Anterior cingulate cortex (tissue), 58 donors: ENCODE data around the gene PDIA6.
"Not testable (repeated sequence)": the region's sequence is repeated elsewhere in the genome, so short reads cannot be mapped to it uniquely, and the experiment has no call there.

ENCODE experiments used
- DNase-seq, 58 donors: peaks; one replicate each; lab custom pipeline; 2025; lab: John Stamatoyannopoulos, UW

The PDIA6 gene

GRCh38 chr2:10813163-10814138 lies 866 bp upstream of the PDIA6 start:
- not testable (repeated sequence) for DNase-seq

DNA sequence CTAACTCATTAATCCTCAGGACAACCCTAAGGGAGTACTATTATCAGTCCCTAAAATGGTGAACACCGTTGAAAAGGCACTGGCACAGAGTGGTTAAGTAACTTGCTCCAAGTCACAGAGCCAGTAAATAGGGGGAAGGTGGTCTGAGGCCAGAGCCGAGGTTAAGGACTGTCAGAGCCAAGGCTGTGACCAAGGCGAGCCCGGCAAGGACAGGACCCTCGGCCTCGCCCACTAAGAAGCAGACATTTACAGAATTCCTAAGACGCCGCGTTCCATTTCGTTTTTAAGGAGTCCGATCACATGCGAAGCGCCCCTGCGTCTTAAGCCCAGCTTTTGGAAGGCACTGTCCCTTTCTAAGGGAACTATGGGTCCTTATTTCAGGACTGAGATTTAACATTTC lies 1.1 kb downstream of the PDIA6 start:
- DNase-seq = no peak

DNA sequence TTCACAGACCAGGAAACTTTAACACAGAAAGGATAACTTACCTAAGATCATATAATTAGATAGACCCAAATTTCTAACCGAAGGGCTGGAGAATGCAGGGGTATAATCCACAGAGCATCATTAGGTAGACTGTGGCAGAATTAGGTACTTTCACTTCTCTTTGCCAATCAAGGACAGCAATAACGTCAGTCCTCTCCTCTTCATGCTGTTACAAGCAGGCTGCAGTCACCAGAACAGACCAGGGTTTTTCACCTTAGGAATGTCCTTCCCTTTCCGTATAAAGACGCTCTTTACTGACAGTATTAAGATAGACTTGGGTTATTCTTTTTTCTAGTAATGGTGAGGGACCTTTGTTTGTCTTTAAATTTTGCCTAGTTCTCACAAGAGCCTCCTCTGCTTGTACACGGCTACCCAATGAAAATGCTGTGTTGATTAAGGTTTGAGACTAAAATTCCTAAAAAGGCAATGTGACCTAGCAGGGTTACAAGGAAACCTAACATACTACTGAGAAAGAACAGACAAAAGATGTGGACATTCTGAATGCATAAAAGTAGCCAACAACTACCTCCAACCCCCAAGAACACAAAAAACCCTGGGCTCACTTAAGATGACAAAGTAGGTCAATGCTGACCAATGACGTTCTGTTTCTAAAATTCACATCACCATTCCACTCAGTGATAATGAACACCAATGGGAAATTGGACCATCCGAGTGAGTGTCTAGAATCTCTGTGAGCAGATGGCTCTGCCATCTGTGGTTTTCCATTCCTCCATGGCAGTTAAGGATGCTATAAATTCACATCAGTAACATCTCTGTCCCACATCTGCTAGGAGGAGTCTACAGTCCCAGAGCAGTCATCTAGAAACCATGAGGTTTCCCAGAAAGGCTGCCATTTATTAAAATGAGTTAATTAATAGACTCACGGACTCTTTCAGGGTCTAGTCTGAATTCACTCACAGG lies 2.1 kb downstream of the PDIA6 start:
- DNase-seq = peak in 2 of 58 donors; percentile 26 to 47

GRCh38 chr2:10806543-10806942 lies 6.0 kb downstream of the PDIA6 start:
- no peak for DNase-seq

DNA sequence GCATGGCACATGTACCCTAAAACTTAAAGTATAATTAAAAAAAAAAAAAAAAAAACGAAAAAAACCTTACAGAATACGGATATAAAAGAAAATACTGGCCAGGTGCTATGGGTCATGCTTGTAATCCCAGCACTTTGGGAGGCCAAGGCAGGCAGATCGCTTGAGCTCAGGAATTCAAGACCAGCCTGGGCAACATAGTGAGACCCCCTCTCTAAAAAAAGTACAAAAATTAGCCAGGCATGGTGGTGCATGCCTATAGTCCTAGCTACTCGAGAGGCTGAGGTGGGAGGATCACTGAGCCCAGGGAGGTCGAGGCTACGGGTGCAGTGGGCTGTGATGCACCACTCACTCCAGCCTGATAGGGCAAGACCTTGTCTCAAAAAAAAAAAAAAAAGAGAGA lies 6.6 kb downstream of the PDIA6 start:
- not testable (repeated sequence) for DNase-seq

- no peak for DNase-seq
Measured at GRCh38 chr2:10802657-10803056, 9.9 kb downstream of the PDIA6 start.

- no peak for DNase-seq
Measured at GRCh38 chr2:10800163-10800562, 12.4 kb downstream of the PDIA6 start.

GRCh38 chr2:10798783-10799182 lies 13.8 kb downstream of the PDIA6 start:
- DNase-seq = no peak

GRCh38 chr2:10796703-10797102 lies 15.9 kb downstream of the PDIA6 start:
- no peak for DNase-seq

DNA sequence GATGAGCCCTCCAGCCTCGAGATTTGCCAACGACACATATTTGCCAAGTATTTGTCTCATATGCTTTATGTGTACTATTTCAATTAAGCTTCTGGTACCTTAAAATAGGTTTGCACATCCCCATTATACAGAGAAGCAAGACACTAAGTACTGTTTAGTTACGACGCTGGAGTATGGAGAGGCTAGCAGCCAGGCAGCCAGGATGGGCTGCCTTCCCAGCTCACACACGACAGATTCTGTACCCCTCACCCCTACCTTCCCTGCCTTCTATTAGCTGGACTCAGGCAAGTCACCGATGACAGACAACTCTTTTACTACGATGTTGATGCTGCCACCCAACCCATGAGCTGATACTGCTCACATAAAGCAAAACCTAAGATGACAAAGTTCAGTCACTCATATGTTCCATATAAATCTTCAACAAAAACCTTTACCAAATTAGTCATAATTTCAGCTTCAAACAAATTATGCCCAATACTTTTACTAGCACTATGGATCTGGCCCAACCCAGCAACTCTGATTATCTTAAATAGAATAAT lies 17.0 kb downstream of the PDIA6 start:
- DNase-seq = no peak

DNA sequence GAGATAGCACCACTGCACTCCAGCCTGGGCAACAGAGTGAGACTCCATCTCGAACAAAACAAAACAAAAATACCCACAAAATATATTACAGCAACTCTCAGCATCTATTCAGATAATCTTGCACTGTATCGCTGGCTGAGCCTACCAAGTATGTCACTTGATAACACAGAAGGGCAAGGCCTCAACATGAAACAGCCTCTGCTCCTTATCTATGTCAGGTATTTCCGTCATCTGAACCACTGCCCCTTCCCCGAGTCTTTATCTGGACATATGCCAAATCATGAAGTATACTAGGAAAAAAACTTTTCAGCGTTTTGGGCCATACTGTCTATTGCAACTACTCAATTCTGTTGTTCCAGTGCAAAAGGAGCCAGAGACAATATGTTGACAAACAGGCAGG lies 17.7 kb downstream of the PDIA6 start:
- no peak for DNase-seq

DNA sequence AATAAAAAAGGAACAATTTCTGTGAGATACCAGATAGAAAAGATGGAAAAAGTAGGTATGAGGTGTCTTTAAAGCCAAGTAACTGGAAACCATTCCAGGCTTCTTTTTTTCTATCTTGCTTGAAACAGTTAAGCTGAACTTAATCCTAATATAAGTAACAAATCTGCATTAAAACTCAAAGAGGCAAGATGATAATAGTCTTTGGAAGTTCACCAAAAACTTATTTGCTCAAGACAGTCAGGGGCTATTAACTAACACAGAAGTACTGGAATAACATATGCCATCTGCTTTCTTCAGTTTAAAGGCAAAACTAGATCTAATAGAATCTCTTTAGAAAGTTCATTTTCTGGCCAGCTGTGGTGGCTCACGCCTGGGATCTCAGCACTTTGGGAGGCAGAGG lies 18.8 kb downstream of the PDIA6 start:
- DNase-seq = no peak

DNA sequence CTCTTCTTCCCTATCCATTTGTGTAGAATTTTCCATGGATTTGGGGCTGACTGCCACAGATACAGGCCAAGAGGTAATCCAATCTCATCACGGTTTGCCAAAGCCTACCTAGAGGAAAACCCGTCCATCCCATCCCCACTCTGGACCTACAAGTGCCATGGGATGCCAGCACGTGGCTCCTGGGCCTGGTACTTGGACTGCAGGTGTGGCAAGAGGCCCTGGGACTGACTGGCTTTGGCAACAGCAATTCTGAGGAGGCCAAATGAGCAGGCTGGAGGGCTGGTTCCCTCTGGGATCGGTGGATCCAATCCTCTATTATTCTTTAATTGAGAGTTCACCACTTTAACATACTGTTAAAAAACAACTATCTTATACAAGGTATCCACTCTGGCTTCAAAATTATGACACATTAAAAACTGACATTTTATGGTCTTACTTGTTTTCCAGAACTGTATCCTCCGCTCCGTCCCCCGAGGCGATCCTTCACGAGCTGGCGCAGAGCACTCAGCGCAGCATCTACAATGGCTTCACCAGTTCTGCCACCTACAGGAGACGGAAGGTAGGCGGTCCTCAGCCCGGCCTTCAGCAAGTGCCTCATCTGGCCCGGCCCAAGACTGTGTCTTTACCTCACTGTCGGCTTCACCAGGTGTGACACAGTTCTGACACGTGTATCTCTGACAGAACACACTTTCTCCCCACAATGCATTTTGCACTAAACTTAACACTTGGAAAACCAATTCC lies 19.8 kb downstream of the PDIA6 start:
- peak in 1 of 58 donors; percentile 12 for DNase-seq

DNA sequence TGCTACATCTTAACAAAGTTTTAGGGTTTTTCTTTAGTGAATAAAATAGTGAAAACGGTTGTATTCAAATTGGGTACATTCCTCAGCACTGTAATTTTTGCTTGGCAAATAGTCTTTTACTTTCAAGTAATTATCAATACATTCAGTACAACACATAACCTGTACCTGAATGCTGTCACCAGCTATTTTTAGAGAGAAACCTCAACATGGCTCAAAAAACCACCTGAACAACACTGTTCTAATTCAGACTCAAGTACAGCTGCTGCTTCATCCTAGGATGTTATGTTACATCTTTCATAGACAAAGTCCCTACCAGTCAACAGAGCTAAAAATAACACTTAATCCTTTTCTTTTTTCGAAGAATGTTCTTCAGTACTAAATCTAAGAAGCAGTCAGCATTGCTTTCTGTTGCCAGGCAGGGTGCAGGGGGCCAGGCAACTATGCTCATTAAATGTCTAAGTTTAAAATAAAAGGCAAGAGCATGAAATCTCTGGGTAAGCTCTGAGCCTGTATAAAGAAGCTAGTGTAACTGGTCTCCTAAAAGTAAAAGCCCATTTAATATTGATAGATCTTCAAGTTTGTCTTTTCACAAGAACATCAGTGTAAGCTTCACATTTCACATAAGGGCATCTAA lies 20.5 kb downstream of the PDIA6 start:
- DNase-seq = no peak

- DNase-seq = no peak
Measured at GRCh38 chr2:10790228-10790973, 22.2 kb downstream of the PDIA6 start.

- no peak for DNase-seq
Measured at GRCh38 chr2:10788855-10789254, 23.7 kb downstream of the PDIA6 start.

DNA sequence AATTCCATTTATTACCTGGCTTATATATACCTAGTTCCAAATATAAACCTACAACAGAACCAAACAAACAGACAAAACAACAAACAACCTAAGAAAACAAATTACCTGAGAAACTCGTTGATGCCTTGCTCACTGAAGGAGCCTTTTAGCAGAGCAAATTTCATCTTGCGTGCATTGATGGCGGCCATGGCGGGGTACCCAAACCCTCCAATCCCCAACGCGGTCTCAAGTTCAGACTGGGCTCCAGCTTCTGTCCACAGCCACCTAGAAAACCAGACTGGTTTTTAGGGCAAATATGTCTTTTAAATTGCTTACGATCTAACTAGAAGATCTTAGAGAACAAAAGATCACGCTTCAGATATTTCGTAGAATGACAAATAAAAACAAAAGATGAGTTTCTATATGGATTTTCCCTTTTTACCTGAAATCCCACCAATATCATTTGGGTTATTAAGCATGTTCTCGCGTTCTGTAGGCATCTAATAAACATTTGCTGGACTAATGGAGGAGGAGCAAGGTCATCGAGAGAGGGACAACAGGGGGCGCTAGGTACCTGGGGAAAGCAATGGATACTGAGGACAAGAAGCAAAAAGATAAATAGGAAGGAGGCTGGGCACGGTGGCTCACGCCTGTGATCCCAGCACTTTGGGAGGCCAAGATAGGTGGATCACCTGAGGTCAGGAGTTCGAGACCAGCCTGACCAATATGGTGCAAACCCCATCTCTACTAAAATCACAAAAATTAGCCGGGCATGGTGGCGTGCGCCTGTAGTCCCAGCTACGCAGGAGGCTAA lies 25.2 kb downstream of the PDIA6 start:
- no peak for DNase-seq
